Measurements from ENCODE around the gene VEZF1.

Gene VEZF1

DNA sequence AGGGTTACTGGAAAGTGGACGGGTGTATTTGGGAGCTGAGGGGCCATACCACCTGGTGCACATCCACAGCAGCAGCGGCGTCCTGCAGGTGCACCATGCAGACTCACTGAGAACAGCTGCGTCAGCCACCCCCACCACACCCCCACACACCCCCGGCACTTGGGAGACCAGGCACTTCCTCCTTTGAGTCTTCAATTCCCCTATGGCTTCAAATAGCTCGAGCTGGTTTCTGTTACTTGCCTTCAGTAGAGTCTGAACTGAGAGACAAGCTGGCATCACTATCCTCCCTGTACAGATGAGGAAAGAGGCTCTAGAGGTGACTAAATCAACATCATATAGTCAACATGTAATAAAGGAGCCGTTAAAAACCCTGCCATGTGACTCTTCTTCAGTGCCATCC, 48.3 kb downstream of the VEZF1 start:
- H3K4me3 ChIP-seq (ENCODE audit: low read length): no peak overlapping the region
- H2BK120ac ChIP-seq (ENCODE audit: low read depth, low read length): no peak overlapping the region
- no peak overlapping the region for H3K4ac ChIP-seq (ENCODE audit: low read depth, low read length)
- H3K36me3 ChIP-seq (ENCODE audit: control insufficient read depth, insufficient read depth, low read length): no peaks in the 10 kb centered on the region
- no peak overlapping the region for H2BK5ac ChIP-seq (ENCODE audit: low read length)
- H2AK5ac ChIP-seq (ENCODE audit: low read length): no peak overlapping the region
- peaks cover 2% of the 10 kb centered on the region for H3K79me2 ChIP-seq (ENCODE audit: control insufficient read depth, insufficient read depth, low read length)
- H3K79me1 ChIP-seq (ENCODE audit: low read length): peaks cover 8% of the 10 kb centered on the region
- H3K4me2 ChIP-seq (ENCODE audit: low read length): no peak overlapping the region
- H3K56ac ChIP-seq (ENCODE audit: low read length): no peak overlapping the region
- DNase-seq: no peak
- H3K9ac ChIP-seq (ENCODE audit: low read length): no peak overlapping the region
- H3K18ac ChIP-seq (ENCODE audit: low read length): no peak overlapping the region
- no peak overlapping the region for H3K23ac ChIP-seq (ENCODE audit: low read length)
- no peak overlapping the region for H3K27ac ChIP-seq (ENCODE audit: low read depth, low read length)
- WGBS (ENCODE audit: extremely low coverage, insufficient coverage, low lambda C conversion rate): no CpG with 5 or more reads among the region's 7 CpGs
- H4K5ac ChIP-seq (ENCODE audit: low read length): no peak overlapping the region
- no peak overlapping the region for H4K8ac ChIP-seq (ENCODE audit: low read depth, low read length)
- H3K4me1 ChIP-seq (ENCODE audit: control insufficient read depth, low read depth, low read length): peaks cover 8% of the 10 kb centered on the region
- H2BK15ac ChIP-seq (replicated peaks; ENCODE audit: low read depth): no peak overlapping the region
- H3K27me3 ChIP-seq (ENCODE audit: insufficient read depth, low read length, poor library complexity): no peaks in the 10 kb centered on the region

DNA sequence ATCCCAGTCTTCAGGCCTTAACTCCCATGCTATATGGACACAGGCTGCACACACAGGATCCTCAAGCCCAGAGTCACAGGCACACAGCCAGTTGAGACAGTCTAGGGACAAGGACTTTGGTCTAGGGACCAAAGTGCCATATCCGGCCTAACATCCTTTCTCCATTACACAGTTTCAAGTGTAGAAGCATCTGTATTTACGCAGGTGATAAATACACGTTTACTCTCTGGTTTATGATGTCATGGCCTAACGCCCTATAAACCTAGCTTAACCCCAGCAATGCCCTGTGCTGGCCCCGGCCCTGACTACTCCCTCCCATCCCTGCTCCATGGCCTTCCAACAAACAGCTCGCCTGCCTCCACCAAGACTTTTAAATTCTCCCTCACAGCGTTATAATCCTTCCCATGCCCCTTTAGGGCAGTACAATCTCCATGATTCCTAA, 50.0 kb downstream of the VEZF1 start:
- peaks cover 6% of the 10 kb centered on the region for H3K79me1 ChIP-seq (ENCODE audit: low read length)
- no peak overlapping the region for H3K4me2 ChIP-seq (ENCODE audit: low read length)
- no peak overlapping the region for H2BK5ac ChIP-seq (ENCODE audit: low read length)
- no peak overlapping the region for H3K4ac ChIP-seq (ENCODE audit: low read depth, low read length)
- H2BK15ac ChIP-seq (replicated peaks; ENCODE audit: low read depth): no peak overlapping the region
- H3K27me3 ChIP-seq (ENCODE audit: insufficient read depth, low read length, poor library complexity): no peaks in the 10 kb centered on the region
- no peak for DNase-seq
- no peak overlapping the region for H2AK5ac ChIP-seq (ENCODE audit: low read length)
- WGBS (ENCODE audit: extremely low coverage, insufficient coverage, low lambda C conversion rate): no CpG with 5 or more reads among the region's 7 CpGs
- H4K8ac ChIP-seq (ENCODE audit: low read depth, low read length): no peak overlapping the region
- peaks cover 8% of the 10 kb centered on the region for H3K4me1 ChIP-seq (ENCODE audit: control insufficient read depth, low read depth, low read length)
- H3K9ac ChIP-seq (ENCODE audit: low read length): no peak overlapping the region
- no peaks in the 10 kb centered on the region for H3K79me2 ChIP-seq (ENCODE audit: control insufficient read depth, insufficient read depth, low read length)
- no peaks in the 10 kb centered on the region for H3K36me3 ChIP-seq (ENCODE audit: control insufficient read depth, insufficient read depth, low read length)
- no peak overlapping the region for H3K56ac ChIP-seq (ENCODE audit: low read length)
- no peak overlapping the region for H3K4me3 ChIP-seq (ENCODE audit: low read length)
- H4K5ac ChIP-seq (ENCODE audit: low read length): no peak overlapping the region
- H3K27ac ChIP-seq (ENCODE audit: low read depth, low read length): no peak overlapping the region
- no peak overlapping the region for H3K23ac ChIP-seq (ENCODE audit: low read length)
- no peak overlapping the region for H3K18ac ChIP-seq (ENCODE audit: low read length)
- H2BK120ac ChIP-seq (ENCODE audit: low read depth, low read length): no peak overlapping the region

DNA sequence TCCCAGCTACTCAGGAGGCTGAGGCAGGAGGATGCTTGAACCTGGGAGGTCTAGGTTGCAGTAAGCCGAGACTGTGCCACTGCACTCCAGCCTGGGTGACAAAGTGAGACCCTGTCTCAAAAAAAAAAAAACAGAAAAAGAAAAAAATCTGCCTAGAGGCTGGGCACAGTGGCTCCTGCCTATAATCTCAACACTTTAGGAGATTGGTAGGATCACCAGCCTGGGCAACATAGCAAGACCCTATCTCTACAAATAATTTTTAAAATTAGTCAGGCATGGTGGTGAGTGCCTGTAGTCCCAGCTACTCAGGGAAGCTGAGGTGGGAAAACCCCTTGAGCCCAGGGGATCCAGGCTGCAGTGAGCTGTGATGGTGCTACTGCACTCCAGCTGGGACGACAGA, 50.6 kb downstream of the VEZF1 start:
- Histone ChIP-seq H3K36me3 (ENCODE audit: control insufficient read depth, insufficient read depth, low read length) (no peaks in the 10 kb centered on the region), H2BK5ac (ENCODE audit: low read length) (no peak overlapping the region)

GRCh38 chr17:57935833-57936807, 51.9 kb downstream of the VEZF1 start:
- WGBS (ENCODE audit: extremely low coverage, insufficient coverage, low lambda C conversion rate): no CpG with 5 or more reads among the region's 11 CpGs
- Histone ChIP-seq H2BK5ac (ENCODE audit: low read length) (peak overlapping the region; percentile 3), H3K4me3 (ENCODE audit: low read length) (no peak overlapping the region), H4K8ac (ENCODE audit: low read depth, low read length) (no peak overlapping the region), H3K9ac (ENCODE audit: low read length) (peak overlapping the region; percentile 48), H3K23ac (ENCODE audit: low read length) (no peak overlapping the region), H3K4ac (ENCODE audit: low read depth, low read length) (no peak overlapping the region), H4K5ac (ENCODE audit: low read length) (no peak overlapping the region), H3K79me2 (ENCODE audit: control insufficient read depth, insufficient read depth, low read length) (no peaks in the 10 kb centered on the region), H3K4me2 (ENCODE audit: low read length) (no peak overlapping the region), H2BK15ac (replicated peaks; ENCODE audit: low read depth) (no peak overlapping the region), H3K79me1 (ENCODE audit: low read length) (peaks cover 6% of the 10 kb centered on the region), H3K4me1 (ENCODE audit: control insufficient read depth, low read depth, low read length) (peaks cover 8% of the 10 kb centered on the region), H3K56ac (ENCODE audit: low read length) (peak overlapping the region; percentile 79), H3K18ac (ENCODE audit: low read length) (peak overlapping the region; percentile 34), H3K27me3 (ENCODE audit: insufficient read depth, low read length, poor library complexity) (no peaks in the 10 kb centered on the region), H3K36me3 (ENCODE audit: control insufficient read depth, insufficient read depth, low read length) (no peaks in the 10 kb centered on the region), H2BK120ac (ENCODE audit: low read depth, low read length) (no peak overlapping the region), H3K27ac (ENCODE audit: low read depth, low read length) (peak overlapping the region; percentile 79), H2AK5ac (ENCODE audit: low read length) (peak overlapping the region; percentile 92)
- peak; percentile 70 for DNase-seq

More for the DNA sequence above, 50.6 kb downstream of the VEZF1 start:
- Histone ChIP-seq H3K27ac (ENCODE audit: low read depth, low read length) (no peak overlapping the region), H2AK5ac (ENCODE audit: low read length) (no peak overlapping the region), H3K4me3 (ENCODE audit: low read length) (no peak overlapping the region), H3K79me2 (ENCODE audit: control insufficient read depth, insufficient read depth, low read length) (no peaks in the 10 kb centered on the region), H4K5ac (ENCODE audit: low read length) (no peak overlapping the region), H2BK15ac (replicated peaks; ENCODE audit: low read depth) (no peak overlapping the region), H3K4me1 (ENCODE audit: control insufficient read depth, low read depth, low read length) (peaks cover 8% of the 10 kb centered on the region), H3K9ac (ENCODE audit: low read length) (no peak overlapping the region), H3K27me3 (ENCODE audit: insufficient read depth, low read length, poor library complexity) (no peaks in the 10 kb centered on the region), H3K23ac (ENCODE audit: low read length) (no peak overlapping the region), H2BK120ac (ENCODE audit: low read depth, low read length) (no peak overlapping the region), H3K18ac (ENCODE audit: low read length) (no peak overlapping the region), H3K4ac (ENCODE audit: low read depth, low read length) (no peak overlapping the region), H3K56ac (ENCODE audit: low read length) (no peak overlapping the region), H4K8ac (ENCODE audit: low read depth, low read length) (no peak overlapping the region), H3K4me2 (ENCODE audit: low read length) (no peak overlapping the region), H3K79me1 (ENCODE audit: low read length) (peaks cover 6% of the 10 kb centered on the region)
- DNase-seq: no peak
- no CpG with 5 or more reads among the region's 2 CpGs for WGBS (ENCODE audit: extremely low coverage, insufficient coverage, low lambda C conversion rate)

DNA sequence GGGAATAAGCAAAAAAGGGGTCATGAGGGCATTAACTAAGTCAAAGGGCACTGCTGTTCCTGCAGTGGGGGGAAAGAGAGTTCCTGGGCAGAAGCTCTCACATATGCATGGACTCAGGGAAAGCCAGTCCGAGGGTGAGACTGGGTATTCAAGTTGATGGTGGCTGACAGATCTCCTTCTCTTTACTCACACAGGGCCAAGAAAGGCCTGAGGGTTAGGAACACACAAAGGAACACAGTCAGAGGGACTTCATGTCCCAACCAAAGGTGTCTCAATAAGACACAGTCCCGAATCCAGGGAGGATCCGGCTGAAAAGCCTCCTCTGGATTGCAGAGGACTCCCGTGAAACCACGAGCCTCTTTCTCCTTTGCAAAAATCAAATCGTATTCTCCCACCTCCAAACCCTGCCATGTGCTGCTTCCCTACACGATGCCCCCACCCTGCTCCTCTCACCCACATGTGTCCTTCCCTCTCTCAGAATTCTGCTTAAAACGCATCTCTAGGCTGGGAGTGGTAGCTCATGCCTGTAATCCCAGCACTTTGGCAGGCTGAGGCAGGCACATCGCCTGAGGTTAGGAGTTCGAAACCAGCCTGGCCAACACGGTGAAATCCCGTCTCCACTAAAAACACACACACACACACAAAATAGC, 56.4 kb downstream of the VEZF1 start:
- no peak overlapping the region for H3K4me3 ChIP-seq (ENCODE audit: low read length)
- DNase-seq: no peak
- no peak overlapping the region for H3K4ac ChIP-seq (ENCODE audit: low read depth, low read length)
- peaks cover 5% of the 10 kb centered on the region for H3K79me1 ChIP-seq (ENCODE audit: low read length)
- H3K18ac ChIP-seq (ENCODE audit: low read length): no peak overlapping the region
- H3K4me1 ChIP-seq (ENCODE audit: control insufficient read depth, low read depth, low read length): peaks cover 19% of the 10 kb centered on the region
- no peak overlapping the region for H2BK15ac ChIP-seq (replicated peaks; ENCODE audit: low read depth)
- H3K27ac ChIP-seq (ENCODE audit: low read depth, low read length): no peak overlapping the region
- H3K27me3 ChIP-seq (ENCODE audit: insufficient read depth, low read length, poor library complexity): no peaks in the 10 kb centered on the region
- H4K8ac ChIP-seq (ENCODE audit: low read depth, low read length): no peak overlapping the region
- H3K9ac ChIP-seq (ENCODE audit: low read length): no peak overlapping the region
- H2BK120ac ChIP-seq (ENCODE audit: low read depth, low read length): no peak overlapping the region
- no CpG with 5 or more reads among the region's 12 CpGs for WGBS (ENCODE audit: extremely low coverage, insufficient coverage, low lambda C conversion rate)
- H3K4me2 ChIP-seq (ENCODE audit: low read length): no peak overlapping the region
- peak overlapping the region; percentile 33 for H2AK5ac ChIP-seq (ENCODE audit: low read length)
- H3K23ac ChIP-seq (ENCODE audit: low read length): no peak overlapping the region
- no peaks in the 10 kb centered on the region for H3K36me3 ChIP-seq (ENCODE audit: control insufficient read depth, insufficient read depth, low read length)
- H3K56ac ChIP-seq (ENCODE audit: low read length): no peak overlapping the region
- H4K5ac ChIP-seq (ENCODE audit: low read length): no peak overlapping the region
- no peak overlapping the region for H2BK5ac ChIP-seq (ENCODE audit: low read length)
- no peaks in the 10 kb centered on the region for H3K79me2 ChIP-seq (ENCODE audit: control insufficient read depth, insufficient read depth, low read length)

Data from mesendoderm (in vitro differentiated cells).